Spleen (tissue), 11 donors: ENCODE data around the gene PTPRM. TPM values are rescaled to one million over a fixed set of nuclear protein-coding genes. Genes with fewer than 3 reads are reported as not detected.

Source experiments
- DNase-seq: peaks from one replicate; pipeline ENCODE4 v3.0.0-alpha.2; 2020
- H3K27ac ChIP-seq, 8 donors: fragments of 200-600 bp; sonication (generic) in 7 of 8; 1 replicate in 4 of 8; 2 replicates in 4 of 8; pipeline versions ENCODE4 v1.5.0 to v1.8.0; 2016 to 2021; ENCODE audit warnings: inconsistent platforms in 4 of 8, mild to moderate bottlenecking in 4 of 8, moderate library complexity in 1 of 8
- H3K27me3 ChIP-seq, 7 donors: fragments of 200-600 bp; sonication (generic) in 6 of 7; replicated peaks in 1 of 7; 1 replicate in 4 of 7; 2 replicates in 3 of 7; pipeline versions ENCODE4 v1.5.0 to v1.8.0; 2016 to 2021; ENCODE audit warnings: inconsistent platforms in 3 of 7, mild to moderate bottlenecking in 1 of 7
- H3K36me3 ChIP-seq, 6 donors: fragments of 200-600 bp; sonication (generic) in 5 of 6; 1 replicate in 4 of 6; 2 replicates in 2 of 6; pipeline versions ENCODE4 v1.5.0 to v1.8.0; 2016 to 2021; ENCODE audit warnings: inconsistent platforms in 2 of 6
- H3K4me1 ChIP-seq, 6 donors: fragments of 200-600 bp; sonication (generic) in 5 of 6; 1 replicate in 3 of 6; 2 replicates in 3 of 6; pipeline versions ENCODE4 v1.5.0 to v1.8.0; 2016 to 2021; ENCODE audit warnings: inconsistent platforms in 3 of 6
- H3K4me3 ChIP-seq, 8 donors: fragments of 200-600 bp; sonication (generic) in 7 of 8; 1 replicate in 4 of 8; 2 replicates in 4 of 8; pipeline versions ENCODE4 v1.5.0 to v1.8.0; 2016 to 2021; ENCODE audit warnings: inconsistent platforms in 4 of 8, mild to moderate bottlenecking in 4 of 8, moderate library complexity in 2 of 8
- H3K9me3 ChIP-seq, 8 donors: fragments of 200-600 bp; sonication (generic) in 7 of 8; 1 replicate in 4 of 8; 2 replicates in 4 of 8; pipeline versions ENCODE4 v1.5.0 to v1.8.0; 2016 to 2021; ENCODE audit warnings: inconsistent platforms in 4 of 8
- CTCF ChIP-seq, 11 experiments: fragments of 200-600 bp in 7 of 11; fragments of 450-650 bp in 4 of 11; sonication (generic) in 4 of 11; IDR thresholded peaks in 8 of 11; conservative IDR thresholded peaks in 3 of 11; 1 replicate in 7 of 11; 2 replicates in 4 of 11; pipeline versions ENCODE4 v1.4.0 to v1.8.0; 2016 to 2021; ENCODE audit warnings: antibody characterized with exemption in 11 of 11, inconsistent platforms in 4 of 11, mild to moderate bottlenecking in 1 of 11
- POLR2A ChIP-seq, 3 donors: fragments of 450-650 bp; IDR thresholded peaks; one replicate each; pipeline ENCODE4 v1.5.1; 2017; ENCODE audit warnings: antibody characterized with exemption in 3 of 3, mild to moderate bottlenecking in 1 of 3
- POLR2AphosphoS5 ChIP-seq, 3 donors: sonication (generic); formaldehyde crosslinking; IDR thresholded peaks; one replicate each; pipeline ENCODE4 v1.5.1; 2017; ENCODE audit warnings: antibody characterized with exemption in 3 of 3
- WGBS, 5 donors: extraction: QIAGEN DNeasy Blood & Tissue Kit in 3 of 5; methylation state at CpG; one replicate each; pipeline versions ENCODE4 v1.1.5 to v1.1.7; 2013 to 2018; 5-methylcytosine and 5-hydroxymethylcytosine counted together
- intact Hi-C: fragments of 100-400 bp; cut with DNase I; formaldehyde crosslinking; loops from one replicate; pipeline ENCODE4 v1.15.0; 2023; ENCODE audit warnings: low total_unique reads
- polyA plus RNA-seq, 3 donors: library from polyadenylated mRNA; stranded (reverse); fragments of 200-250 nt; gene quantifications; one replicate each; pipeline ENCODE4 v1.2.1, GENCODE V29; 2013
- total RNA-seq, 7 donors: library from RNA; depleted of rRNA in 3 of 7; stranded (reverse); fragments of >200 nt in 3 of 7; fragmentation: NEBNext Ultra II Directional in 4 of 7; extraction: Animal tissue kit (Norgen Biotek cat#: 25700) in 4 of 7; gene quantifications; one replicate each; pipeline versions ENCODE4 v1.1.0 to v1.2.1, GENCODE V29; 2016 to 2021
- donor health status: healthy with polysubstance abuse.
- donor health status: DM: no; HTN: no; CAD: no; lungs with moderate emphysema.
- donor health status: DM: no; HTN: no; CAD: no.
- donor health status: Bipolar disorder and iron deficiency.
- donor health status: healthy.
- donor health status: DM: no; HTN: no; CAD: no.
- donor health status: DM: yes; HTN: yes; CAD: no.

Gene PTPRM
- total and polyA plus RNA-seq, 10 donors, result 23.5 to 97.8 (median 62.8) TPM

DNA sequence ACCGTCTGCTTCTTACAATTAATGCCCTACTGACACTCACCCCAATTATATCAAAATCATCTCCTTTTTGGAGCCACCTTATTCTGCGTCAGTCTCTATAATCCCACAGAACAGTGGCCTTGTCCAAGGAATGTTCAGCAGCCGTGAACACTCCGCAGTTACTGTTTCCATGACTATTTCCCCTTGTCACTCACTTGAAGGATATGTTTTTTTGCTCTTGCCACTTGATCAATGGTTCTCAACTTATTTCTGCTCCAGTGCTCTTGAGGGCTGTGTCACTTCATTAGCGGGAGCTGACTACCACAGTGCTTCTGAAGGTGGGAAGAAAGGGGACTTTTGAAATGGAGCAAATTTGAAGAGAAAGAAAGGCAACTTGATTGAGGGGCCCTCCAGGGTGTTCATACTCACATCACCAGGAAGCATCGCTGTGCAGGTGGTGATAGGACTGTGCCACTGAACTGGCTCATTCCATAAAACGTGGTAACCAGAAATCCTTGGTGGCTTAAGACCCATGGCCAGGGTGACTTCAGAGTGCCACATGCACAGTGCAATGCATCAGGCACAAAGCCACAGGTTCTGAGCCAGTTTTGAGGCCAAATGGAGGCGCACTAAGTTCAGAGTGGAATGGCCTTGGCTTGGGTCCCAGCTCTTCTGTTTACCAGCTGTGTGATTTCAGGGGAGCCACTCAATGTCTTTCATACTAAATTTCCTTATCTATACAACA lies 721.5 kb downstream of the PTPRM start:
- intact Hi-C loops, result no loop called here
- WGBS, 5 donors, result 67 to 80% (median 74%) methylated on average over 7 to 8 of the region's 8 CpGs
- H3K4me1 ChIP-seq, result peaks cover 0 to 23% (median 3%) of the 10 kb centered on the region in 6 donors
- H3K4me3 ChIP-seq, result no peak overlapping the region
- no peak for DNase-seq
- H3K27me3 ChIP-seq, result no peaks in the 10 kb centered on the region
- no peak overlapping the region for H3K27ac ChIP-seq
- no peak for TF ChIP-seq POLR2A (IDR thresholded peaks at IDR 0.05)
- TF ChIP-seq POLR2AphosphoS5 (IDR thresholded peaks at IDR 0.05), result peak in 1 of 3 donors; percentile 40
- no peak for TF ChIP-seq CTCF (IDR thresholded peaks at IDR 0.05 in 8 of 11, conservative IDR thresholded peaks at IDR 0.05 in 3 of 11)
- H3K36me3 ChIP-seq, result no peaks in the 10 kb centered on the region
- H3K9me3 ChIP-seq, result no peaks in the 10 kb centered on the region

GRCh38 chr18:8290435-8290834 lies 723.3 kb downstream of the PTPRM start:
- intact Hi-C loops, result no loop called here
- H3K4me3 ChIP-seq, result no peak overlapping the region
- no peaks in the 10 kb centered on the region for H3K36me3 ChIP-seq
- peaks cover 0 to 19% (median 3%) of the 10 kb centered on the region in 6 donors for H3K4me1 ChIP-seq
- H3K9me3 ChIP-seq, result no peaks in the 10 kb centered on the region
- WGBS, 5 donors, result 16 to 20% (median 19%) methylated on average over 3 of the region's 3 CpGs
- H3K27ac ChIP-seq, result peak overlapping the region in 1 of 8 donors; percentile 9
- TF ChIP-seq CTCF (IDR thresholded peaks at IDR 0.05 in 8 of 11, conservative IDR thresholded peaks at IDR 0.05 in 3 of 11) (no peak), POLR2A (IDR thresholded peaks at IDR 0.05) (no peak), POLR2AphosphoS5 (IDR thresholded peaks at IDR 0.05) (no peak)
- H3K27me3 ChIP-seq, result no peaks in the 10 kb centered on the region
- no peak for DNase-seq

DNA sequence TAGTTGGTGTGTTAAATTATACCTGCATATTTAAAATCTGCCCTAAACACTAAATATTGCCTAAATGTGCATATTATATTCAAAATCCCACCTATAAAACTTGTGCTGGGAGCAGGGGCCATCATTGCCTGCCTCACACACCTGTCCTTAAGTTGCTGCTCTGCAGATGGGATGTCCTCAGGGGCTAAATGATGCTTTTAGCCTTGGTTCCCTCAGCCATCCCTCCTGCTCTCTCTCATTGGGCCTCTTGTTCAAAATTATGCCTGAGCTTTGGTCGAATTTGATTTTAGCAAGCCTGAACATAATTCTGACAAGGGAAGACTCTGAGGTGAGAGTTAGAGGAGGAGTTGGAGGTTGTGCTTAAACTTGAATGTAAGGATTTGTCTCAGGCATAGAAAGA lies 723.8 kb downstream of the PTPRM start:
- 52 to 79% (median 65%) methylated on average over 1 of the region's 1 CpG for WGBS, 5 donors
- no peak for TF ChIP-seq POLR2A (IDR thresholded peaks at IDR 0.05)
- TF ChIP-seq CTCF (IDR thresholded peaks at IDR 0.05 in 8 of 11, conservative IDR thresholded peaks at IDR 0.05 in 3 of 11), result no peak
- TF ChIP-seq POLR2AphosphoS5 (IDR thresholded peaks at IDR 0.05), result no peak
- intact Hi-C loops, result no loop called here

GRCh38 chr18:8293184-8293583 lies 726.1 kb downstream of the PTPRM start:
- no peak overlapping the region for H3K4me3 ChIP-seq
- no peaks in the 10 kb centered on the region for H3K27me3 ChIP-seq
- WGBS, 5 donors, result 71 to 86% (median 82%) methylated on average over 2 of the region's 2 CpGs
- no peaks in the 10 kb centered on the region for H3K9me3 ChIP-seq
- no peak overlapping the region for H3K27ac ChIP-seq
- H3K4me1 ChIP-seq, result peaks cover 0 to 17% (median 3%) of the 10 kb centered on the region in 6 donors
- peaks cover 0 to 15% (median 0%) of the 10 kb centered on the region in 6 donors for H3K36me3 ChIP-seq
- DNase-seq, result no peak
- TF ChIP-seq CTCF (IDR thresholded peaks at IDR 0.05 in 8 of 11, conservative IDR thresholded peaks at IDR 0.05 in 3 of 11) (no peak), POLR2AphosphoS5 (IDR thresholded peaks at IDR 0.05) (no peak), POLR2A (IDR thresholded peaks at IDR 0.05) (no peak)
- intact Hi-C loops, result no loop called here

More for the DNA sequence above, 723.8 kb downstream of the PTPRM start:
- Histone ChIP-seq H3K4me3 (no peak overlapping the region), H3K27ac (peak overlapping the region in 1 of 8 donors; percentile 9), H3K27me3 (no peaks in the 10 kb centered on the region), H3K4me1 (peaks cover 0 to 19% (median 3%) of the 10 kb centered on the region in 6 donors), H3K36me3 (no peaks in the 10 kb centered on the region), H3K9me3 (no peaks in the 10 kb centered on the region)
- DNase-seq, result no peak
